Measurements from ENCODE around the gene CHKB.

- TF ChIP-seq, protein P1, sequence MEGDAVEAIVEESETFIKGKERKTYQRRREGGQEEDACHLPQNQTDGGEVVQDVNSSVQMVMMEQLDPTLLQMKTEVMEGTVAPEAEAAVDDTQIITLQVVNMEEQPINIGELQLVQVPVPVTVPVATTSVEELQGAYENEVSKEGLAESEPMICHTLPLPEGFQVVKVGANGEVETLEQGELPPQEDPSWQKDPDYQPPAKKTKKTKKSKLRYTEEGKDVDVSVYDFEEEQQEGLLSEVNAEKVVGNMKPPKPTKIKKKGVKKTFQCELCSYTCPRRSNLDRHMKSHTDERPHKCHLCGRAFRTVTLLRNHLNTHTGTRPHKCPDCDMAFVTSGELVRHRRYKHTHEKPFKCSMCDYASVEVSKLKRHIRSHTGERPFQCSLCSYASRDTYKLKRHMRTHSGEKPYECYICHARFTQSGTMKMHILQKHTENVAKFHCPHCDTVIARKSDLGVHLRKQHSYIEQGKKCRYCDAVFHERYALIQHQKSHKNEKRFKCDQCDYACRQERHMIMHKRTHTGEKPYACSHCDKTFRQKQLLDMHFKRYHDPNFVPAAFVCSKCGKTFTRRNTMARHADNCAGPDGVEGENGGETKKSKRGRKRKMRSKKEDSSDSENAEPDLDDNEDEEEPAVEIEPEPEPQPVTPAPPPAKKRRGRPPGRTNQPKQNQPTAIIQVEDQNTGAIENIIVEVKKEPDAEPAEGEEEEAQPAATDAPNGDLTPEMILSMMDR (IDR thresholded peaks at IDR 0.05; ENCODE audit: low read length) = no peak
- no peak for TF ChIP-seq EZH2 (IDR thresholded peaks at IDR 0.05; ENCODE audit: borderline replicate concordance, low read length)
Observed at GRCh38 chr22:50529416-50529896, 53.2 kb downstream of the CHKB start.
